Mucosa of descending colon (tissue), 3 donors: ENCODE measurements around the gene CPN1. TPM values are rescaled to one million over a fixed set of nuclear protein-coding genes. Genes with fewer than 3 reads are reported as not detected.

Experiments used
- ATAC-seq: fragments of 200-7000 bp; cut with Tn5 transposase; one replicate; pipeline ENCODE4 v1.9.1; 2020; ENCODE audit warnings: mild to moderate bottlenecking, moderate library complexity
- DNase-seq, 3 donors: peaks; one replicate each; pipeline ENCODE4 v3.0.0-alpha.2; 2020
- H3K36me3 ChIP-seq: fragments of 200-600 bp; one replicate; pipeline ENCODE4 v1.8.0; 2021; ENCODE audit warnings: low read depth, mild to moderate bottlenecking
- H3K4me1 ChIP-seq: fragments of 200-600 bp; one replicate; pipeline ENCODE4 v1.8.0; 2021; ENCODE audit warnings: low read depth, mild to moderate bottlenecking
- H3K4me3 ChIP-seq: fragments of 200-600 bp; one replicate; pipeline ENCODE4 v1.8.0; 2021; ENCODE audit warnings: mild to moderate bottlenecking
- H3K9me3 ChIP-seq: fragments of 200-600 bp; one replicate; pipeline ENCODE4 v1.8.0; 2021; ENCODE audit warnings: mild to moderate bottlenecking
- intact Hi-C, 2 donors: fragments of 100-400 bp; cut with DNase I in 1 of 2; cut with micrococcal nuclease in 1 of 2; formaldehyde crosslinking; loops; one replicate each; pipeline versions ENCODE4 v1.11.0 to v1.11.1; 2022; cut with DNase I, micrococcal nuclease
- total RNA-seq, 3 donors: library from RNA; stranded (reverse); fragmentation: NEBNext Ultra II Directional in 2 of 3; extraction: Animal tissue kit (Norgen Biotek cat#: 25700) in 2 of 3; gene quantifications; one replicate each; pipeline versions ENCODE4 v1.2.1 to v1.2.4, GENCODE V29; 2021 to 2023
- TF ChIP-seq, protein P1 (sequence below): fragments of 200-600 bp; IDR thresholded peaks from one replicate; pipeline ENCODE4 v1.8.0; 2022; ENCODE audit warnings: antibody characterized with exemption, mild to moderate bottlenecking
- donor health status: DM: no; HTN: no; CAD: no; lungs with moderate emphysema.
- donor health status: DM: no; HTN: no; CAD: no.
- donor health status: DM: no; HTN: yes; CAD: no.

Gene CPN1
- total RNA-seq, 3 donors from 2014 or later: 0.14 TPM; not detected in 2

DNA sequence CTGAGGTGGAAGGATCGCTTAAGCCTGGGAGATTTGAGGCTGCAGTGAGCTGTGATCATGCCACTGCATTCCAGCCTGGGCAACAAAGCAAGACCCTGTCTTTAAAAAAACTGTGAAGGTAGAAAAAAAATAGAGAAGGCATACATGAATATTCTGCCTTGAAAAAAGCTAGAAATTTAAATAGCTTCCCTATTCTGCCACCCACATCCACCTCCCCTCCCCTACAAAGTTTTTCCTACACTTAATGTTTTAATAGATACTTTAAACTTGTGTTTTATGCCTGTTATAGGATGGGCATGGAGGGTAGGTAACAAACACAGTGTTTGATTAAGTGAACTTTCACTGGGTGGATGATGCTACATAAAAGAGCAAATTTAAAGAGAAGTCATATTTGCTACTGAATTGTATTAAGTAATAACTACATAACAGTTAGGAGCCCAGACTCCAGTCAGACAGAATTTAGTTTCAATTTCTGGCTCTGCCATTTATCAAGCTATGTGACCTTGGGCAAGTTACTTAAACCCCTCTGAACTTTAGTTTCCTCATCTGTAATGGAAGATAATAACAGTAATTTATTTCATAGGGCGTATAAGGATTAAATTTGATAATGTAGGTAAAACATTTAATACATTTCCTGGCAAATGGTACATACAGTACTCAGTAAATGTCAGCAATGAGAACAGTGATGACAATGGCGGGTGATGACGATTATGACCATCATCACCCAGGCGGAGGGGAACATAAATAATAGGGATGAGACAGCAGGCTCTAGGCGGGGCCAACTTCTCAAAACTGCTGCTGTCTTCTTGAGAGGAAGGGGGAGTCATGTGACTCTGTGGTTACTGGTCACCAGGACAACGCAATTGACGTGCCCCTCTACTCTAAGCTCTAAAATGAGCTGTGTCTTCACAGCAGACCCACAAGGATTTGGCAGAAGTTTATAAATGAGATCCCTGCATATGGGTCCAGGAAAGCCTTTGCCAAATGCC, 87.7 kb downstream of the CPN1 start:
- intact Hi-C loops: no loop called here
- Histone ChIP-seq H3K9me3 (no peaks in the 10 kb centered on the region), H3K4me1 (peaks cover 5% of the 10 kb centered on the region), H3K4me3 (no peak overlapping the region), H3K36me3 (no peaks in the 10 kb centered on the region)
- TF ChIP-seq, protein P1, sequence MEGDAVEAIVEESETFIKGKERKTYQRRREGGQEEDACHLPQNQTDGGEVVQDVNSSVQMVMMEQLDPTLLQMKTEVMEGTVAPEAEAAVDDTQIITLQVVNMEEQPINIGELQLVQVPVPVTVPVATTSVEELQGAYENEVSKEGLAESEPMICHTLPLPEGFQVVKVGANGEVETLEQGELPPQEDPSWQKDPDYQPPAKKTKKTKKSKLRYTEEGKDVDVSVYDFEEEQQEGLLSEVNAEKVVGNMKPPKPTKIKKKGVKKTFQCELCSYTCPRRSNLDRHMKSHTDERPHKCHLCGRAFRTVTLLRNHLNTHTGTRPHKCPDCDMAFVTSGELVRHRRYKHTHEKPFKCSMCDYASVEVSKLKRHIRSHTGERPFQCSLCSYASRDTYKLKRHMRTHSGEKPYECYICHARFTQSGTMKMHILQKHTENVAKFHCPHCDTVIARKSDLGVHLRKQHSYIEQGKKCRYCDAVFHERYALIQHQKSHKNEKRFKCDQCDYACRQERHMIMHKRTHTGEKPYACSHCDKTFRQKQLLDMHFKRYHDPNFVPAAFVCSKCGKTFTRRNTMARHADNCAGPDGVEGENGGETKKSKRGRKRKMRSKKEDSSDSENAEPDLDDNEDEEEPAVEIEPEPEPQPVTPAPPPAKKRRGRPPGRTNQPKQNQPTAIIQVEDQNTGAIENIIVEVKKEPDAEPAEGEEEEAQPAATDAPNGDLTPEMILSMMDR: no peak
- DNase-seq: peak in 2 of 3 donors; percentile 60 to 67
- peak; percentile 76 for ATAC-seq

Other genes with a start within 250 kb of the CPN1 start
- 10 to 100 TPM; 37.1 to 60.0 (median 48.3) TPM for gene DNMBP, start 71.9 kb downstream of the CPN1 start, total RNA-seq
- gene ERLIN1, start 104.2 kb upstream of the CPN1 start, total RNA-seq: 10 to 100 TPM; 33.4 to 57.9 (median 48.3) TPM
- gene CHUK, start 147.7 kb upstream of the CPN1 start, total RNA-seq: 10 to 100 TPM; 18.2 to 21.4 (median 20.5) TPM
- 10 to 100 TPM; 15.5 to 17.0 (median 16.6) TPM for gene CWF19L1, start 185.8 kb upstream of the CPN1 start, total RNA-seq
- gene BLOC1S2, start 204.8 kb upstream of the CPN1 start, total RNA-seq: 10 to 100 TPM; 17.1 to 23.8 (median 18.9) TPM
- under 1 TPM in 2 of 3 donors, not detected in 1; 0.22 to 0.60 TPM for gene PKD2L1, start 248.4 kb upstream of the CPN1 start, total RNA-seq